Superior temporal gyrus (tissue), 1 donor: ENCODE data around the gene MANBA.

Source experiments
- DNase-seq: peaks from one replicate; pipeline ENCODE4 v3.0.0-alpha.2; 2016; ENCODE audit errors: extremely low spot score

MANBA gene

GRCh38 chr4:102594000-102594399, 166.8 kb downstream of the MANBA start:
- no peak for DNase-seq

- no peak for DNase-seq
Measured at GRCh38 chr4:102593147-102593546, 167.6 kb downstream of the MANBA start.

- DNase-seq = no peak
Measured at GRCh38 chr4:102592256-102592655, 168.5 kb downstream of the MANBA start.

- no peak for DNase-seq
Measured at GRCh38 chr4:102589743-102590142, 171.0 kb downstream of the MANBA start.

- DNase-seq = no peak
Measured at GRCh38 chr4:102586644-102587021, 174.1 kb downstream of the MANBA start.

GRCh38 chr4:102586002-102586643, 174.6 kb downstream of the MANBA start:
- DNase-seq = no peak

GRCh38 chr4:102585329-102585728, 175.4 kb downstream of the MANBA start:
- no peak for DNase-seq

GRCh38 chr4:102584091-102584490, 176.7 kb downstream of the MANBA start:
- no peak for DNase-seq
